ENCODE results near the gene CAMK1D.
"Not testable (repeated sequence)": the region's sequence is repeated elsewhere in the genome, so short reads cannot be mapped to it uniquely, and the experiment has no call there.

CAMK1D gene

DNA sequence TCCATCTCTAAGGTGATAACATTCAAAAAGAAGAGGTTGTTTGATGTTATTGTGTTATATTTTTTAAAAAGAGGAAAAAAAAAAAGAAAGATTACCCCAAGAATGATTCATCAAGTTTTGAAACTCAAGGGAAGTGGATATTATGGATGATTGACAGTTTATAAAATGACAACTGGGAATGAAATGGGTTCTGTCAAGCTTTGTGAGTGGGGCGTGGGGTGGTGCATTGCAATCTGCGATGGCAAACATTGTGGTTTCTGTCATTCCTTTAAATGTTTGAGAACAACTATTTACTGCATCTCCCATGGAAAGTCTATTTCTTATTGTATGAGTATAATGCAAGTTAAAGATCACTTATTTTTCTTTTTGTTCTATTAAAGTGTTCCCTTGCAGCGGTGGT, 355.1 kb downstream of the CAMK1D start:
- no peak for DNase-seq
- Histone ChIP-seq H3K36me3 (ENCODE audit: control insufficient read depth, insufficient read depth, low read length) (no peaks in the 10 kb centered on the region), H3K4me3 (ENCODE audit: insufficient read depth, low read depth, low read length, poor library complexity, severe bottlenecking) (no peak overlapping the region), H3K27ac (ENCODE audit: insufficient read depth, low read length, poor library complexity, severe bottlenecking) (no peak overlapping the region), H3K27me3 (replicated peaks; ENCODE audit: control insufficient read depth, insufficient read depth, low read length, poor library complexity, severe bottlenecking) (no peaks in the 10 kb centered on the region), H3K4me1 (ENCODE audit: control insufficient read depth, insufficient read depth, low read length, poor library complexity, severe bottlenecking) (no peaks in the 10 kb centered on the region), H3K9me3 (ENCODE audit: control insufficient read depth, low read length) (no peaks in the 10 kb centered on the region)

DNA sequence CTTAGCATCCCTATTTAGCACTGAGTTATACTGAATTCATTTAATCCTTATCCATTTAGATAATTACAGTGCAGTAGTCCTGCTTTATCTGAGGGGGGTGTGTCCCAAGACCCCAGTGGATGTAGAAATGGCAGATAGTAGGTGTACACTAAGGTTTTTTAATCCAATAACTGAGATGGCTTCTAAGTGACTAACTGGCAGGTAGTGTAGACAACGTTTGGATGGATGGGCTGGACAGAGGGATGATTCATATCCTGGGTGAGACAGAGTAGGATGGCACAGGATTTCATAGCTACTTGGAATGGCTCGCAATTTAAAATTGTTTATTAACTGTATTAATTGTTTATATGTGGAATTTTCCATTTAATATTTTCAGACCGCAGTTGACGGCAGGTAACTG, 356.6 kb downstream of the CAMK1D start:
- H3K36me3 ChIP-seq (ENCODE audit: control insufficient read depth, insufficient read depth, low read length): no peaks in the 10 kb centered on the region
- H3K9me3 ChIP-seq (ENCODE audit: control insufficient read depth, low read length): no peaks in the 10 kb centered on the region
- no peak overlapping the region for H3K4me3 ChIP-seq (ENCODE audit: insufficient read depth, low read depth, low read length, poor library complexity, severe bottlenecking)
- H3K4me1 ChIP-seq (ENCODE audit: control insufficient read depth, insufficient read depth, low read length, poor library complexity, severe bottlenecking): no peaks in the 10 kb centered on the region
- H3K27ac ChIP-seq (ENCODE audit: insufficient read depth, low read length, poor library complexity, severe bottlenecking): no peak overlapping the region
- no peaks in the 10 kb centered on the region for H3K27me3 ChIP-seq (replicated peaks; ENCODE audit: control insufficient read depth, insufficient read depth, low read length, poor library complexity, severe bottlenecking)
- DNase-seq: no peak

- H3K4me3 ChIP-seq (ENCODE audit: insufficient read depth, low read depth, low read length, poor library complexity, severe bottlenecking): no peak overlapping the region
- DNase-seq: no peak
- H3K9me3 ChIP-seq (ENCODE audit: control insufficient read depth, low read length): no peaks in the 10 kb centered on the region
- no peaks in the 10 kb centered on the region for H3K4me1 ChIP-seq (ENCODE audit: control insufficient read depth, insufficient read depth, low read length, poor library complexity, severe bottlenecking)
- H3K27ac ChIP-seq (ENCODE audit: insufficient read depth, low read length, poor library complexity, severe bottlenecking): no peak overlapping the region
- no peaks in the 10 kb centered on the region for H3K27me3 ChIP-seq (replicated peaks; ENCODE audit: control insufficient read depth, insufficient read depth, low read length, poor library complexity, severe bottlenecking)
- no peaks in the 10 kb centered on the region for H3K36me3 ChIP-seq (ENCODE audit: control insufficient read depth, insufficient read depth, low read length)
Observed at GRCh38 chr10:12707461-12708185, 358.3 kb downstream of the CAMK1D start.

GRCh38 chr10:12709000-12709401, 359.7 kb downstream of the CAMK1D start:
- H3K27ac ChIP-seq (ENCODE audit: insufficient read depth, low read length, poor library complexity, severe bottlenecking): no peak overlapping the region
- no peaks in the 10 kb centered on the region for H3K4me1 ChIP-seq (ENCODE audit: control insufficient read depth, insufficient read depth, low read length, poor library complexity, severe bottlenecking)
- no peaks in the 10 kb centered on the region for H3K27me3 ChIP-seq (replicated peaks; ENCODE audit: control insufficient read depth, insufficient read depth, low read length, poor library complexity, severe bottlenecking)
- no peak overlapping the region for H3K4me3 ChIP-seq (ENCODE audit: insufficient read depth, low read depth, low read length, poor library complexity, severe bottlenecking)
- no peaks in the 10 kb centered on the region for H3K36me3 ChIP-seq (ENCODE audit: control insufficient read depth, insufficient read depth, low read length)
- no peak for DNase-seq
- no peaks in the 10 kb centered on the region for H3K9me3 ChIP-seq (ENCODE audit: control insufficient read depth, low read length)

DNA sequence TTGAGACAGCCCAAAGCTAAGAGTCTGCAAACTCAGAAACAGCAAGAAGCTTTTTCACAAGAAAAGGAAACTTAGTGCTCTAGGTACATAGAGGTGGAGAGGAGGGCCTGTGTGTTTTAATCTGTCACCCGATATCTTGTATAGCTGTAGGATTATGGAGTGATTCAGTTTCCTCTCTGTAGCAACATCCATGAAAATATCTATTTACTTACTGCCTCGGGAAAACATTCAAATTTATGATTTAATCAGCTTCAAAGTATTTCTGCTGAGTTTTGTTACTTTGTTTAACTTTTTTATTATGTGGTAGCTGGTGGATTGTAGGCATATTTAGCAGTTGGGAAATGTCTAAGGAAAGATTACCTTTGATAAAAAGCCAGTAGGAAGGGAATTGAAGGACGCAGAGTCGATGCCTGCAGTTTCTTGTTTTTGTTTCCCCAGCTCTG, 360.2 kb downstream of the CAMK1D start:
- no peak for DNase-seq
- H3K4me3 ChIP-seq (ENCODE audit: insufficient read depth, low read depth, low read length, poor library complexity, severe bottlenecking): no peak overlapping the region
- no peaks in the 10 kb centered on the region for H3K4me1 ChIP-seq (ENCODE audit: control insufficient read depth, insufficient read depth, low read length, poor library complexity, severe bottlenecking)
- no peaks in the 10 kb centered on the region for H3K27me3 ChIP-seq (replicated peaks; ENCODE audit: control insufficient read depth, insufficient read depth, low read length, poor library complexity, severe bottlenecking)
- H3K9me3 ChIP-seq (ENCODE audit: control insufficient read depth, low read length): no peaks in the 10 kb centered on the region
- H3K27ac ChIP-seq (ENCODE audit: insufficient read depth, low read length, poor library complexity, severe bottlenecking): no peak overlapping the region
- no peaks in the 10 kb centered on the region for H3K36me3 ChIP-seq (ENCODE audit: control insufficient read depth, insufficient read depth, low read length)

GRCh38 chr10:12710157-12710556, 360.8 kb downstream of the CAMK1D start:
- DNase-seq: no peak
- Histone ChIP-seq H3K36me3 (ENCODE audit: control insufficient read depth, insufficient read depth, low read length) (no peaks in the 10 kb centered on the region), H3K4me1 (ENCODE audit: control insufficient read depth, insufficient read depth, low read length, poor library complexity, severe bottlenecking) (no peaks in the 10 kb centered on the region), H3K9me3 (ENCODE audit: control insufficient read depth, low read length) (no peaks in the 10 kb centered on the region), H3K27me3 (replicated peaks; ENCODE audit: control insufficient read depth, insufficient read depth, low read length, poor library complexity, severe bottlenecking) (no peaks in the 10 kb centered on the region), H3K4me3 (ENCODE audit: insufficient read depth, low read depth, low read length, poor library complexity, severe bottlenecking) (no peak overlapping the region), H3K27ac (ENCODE audit: insufficient read depth, low read length, poor library complexity, severe bottlenecking) (no peak overlapping the region)

DNA sequence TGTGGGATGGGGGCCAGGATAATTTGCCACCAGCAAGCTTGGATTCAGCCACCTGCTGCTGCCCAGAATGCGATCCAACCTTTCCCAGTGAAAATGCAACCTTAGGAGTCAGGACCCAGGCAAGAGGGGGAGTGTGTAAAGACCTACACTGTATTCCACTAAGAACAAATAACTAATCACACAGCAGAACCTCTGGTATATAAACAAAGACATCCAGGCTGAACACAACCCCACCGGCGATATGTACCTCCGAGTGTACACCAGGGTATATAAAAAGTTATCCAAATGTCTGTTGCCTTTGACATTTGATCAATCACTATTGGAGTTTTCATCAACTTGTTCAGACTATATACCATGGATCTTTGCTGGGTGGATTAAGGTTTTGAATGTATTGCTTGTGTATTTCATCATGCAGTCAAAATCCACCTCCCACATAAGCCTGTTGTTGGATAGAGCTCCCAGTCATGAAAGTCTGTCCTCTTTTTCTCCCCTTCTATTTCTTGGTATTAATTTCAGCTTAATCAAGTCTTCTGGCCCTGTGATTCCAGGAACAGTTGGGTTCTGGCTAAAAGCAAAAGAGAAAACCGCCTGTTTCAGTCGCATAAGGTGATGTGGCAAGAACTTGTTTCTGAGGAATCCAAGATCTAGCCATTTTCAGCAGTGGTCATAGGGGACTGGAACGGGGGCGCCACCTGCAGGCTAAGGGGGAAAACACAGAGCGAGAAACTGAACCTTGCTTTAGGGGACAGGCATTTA, 361.4 kb downstream of the CAMK1D start:
- Histone ChIP-seq H3K36me3 (ENCODE audit: control insufficient read depth, insufficient read depth, low read length) (no peaks in the 10 kb centered on the region), H3K9me3 (ENCODE audit: control insufficient read depth, low read length) (no peaks in the 10 kb centered on the region), H3K4me3 (ENCODE audit: insufficient read depth, low read depth, low read length, poor library complexity, severe bottlenecking) (no peak overlapping the region), H3K27ac (ENCODE audit: insufficient read depth, low read length, poor library complexity, severe bottlenecking) (no peak overlapping the region), H3K27me3 (replicated peaks; ENCODE audit: control insufficient read depth, insufficient read depth, low read length, poor library complexity, severe bottlenecking) (no peaks in the 10 kb centered on the region), H3K4me1 (ENCODE audit: control insufficient read depth, insufficient read depth, low read length, poor library complexity, severe bottlenecking) (no peaks in the 10 kb centered on the region)
- peak; percentile 32 to 53 (median 44) for DNase-seq

DNA sequence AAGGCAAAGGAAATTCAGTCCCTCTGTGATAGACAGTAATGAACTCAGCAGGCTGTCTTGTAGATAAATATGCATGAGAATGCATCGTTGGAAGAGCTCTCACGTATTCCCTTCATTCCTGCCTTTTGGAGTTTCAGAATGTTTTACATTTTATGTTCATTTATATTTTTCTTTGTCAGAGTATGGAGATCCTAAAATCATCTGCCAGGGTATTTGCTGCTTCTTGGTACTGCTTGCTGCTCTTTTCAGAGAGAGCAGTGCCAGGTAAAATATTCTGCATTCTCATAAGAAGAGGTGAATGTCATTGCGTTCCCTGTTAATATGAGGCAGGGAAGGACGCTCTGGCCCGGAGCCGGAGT, 362.0 kb downstream of the CAMK1D start:
- no peak overlapping the region for H3K4me3 ChIP-seq (ENCODE audit: insufficient read depth, low read depth, low read length, poor library complexity, severe bottlenecking)
- DNase-seq: no peak
- H3K27ac ChIP-seq (ENCODE audit: insufficient read depth, low read length, poor library complexity, severe bottlenecking): no peak overlapping the region
- H3K36me3 ChIP-seq (ENCODE audit: control insufficient read depth, insufficient read depth, low read length): no peaks in the 10 kb centered on the region
- no peaks in the 10 kb centered on the region for H3K27me3 ChIP-seq (replicated peaks; ENCODE audit: control insufficient read depth, insufficient read depth, low read length, poor library complexity, severe bottlenecking)
- H3K4me1 ChIP-seq (ENCODE audit: control insufficient read depth, insufficient read depth, low read length, poor library complexity, severe bottlenecking): no peaks in the 10 kb centered on the region
- no peaks in the 10 kb centered on the region for H3K9me3 ChIP-seq (ENCODE audit: control insufficient read depth, low read length)

DNA sequence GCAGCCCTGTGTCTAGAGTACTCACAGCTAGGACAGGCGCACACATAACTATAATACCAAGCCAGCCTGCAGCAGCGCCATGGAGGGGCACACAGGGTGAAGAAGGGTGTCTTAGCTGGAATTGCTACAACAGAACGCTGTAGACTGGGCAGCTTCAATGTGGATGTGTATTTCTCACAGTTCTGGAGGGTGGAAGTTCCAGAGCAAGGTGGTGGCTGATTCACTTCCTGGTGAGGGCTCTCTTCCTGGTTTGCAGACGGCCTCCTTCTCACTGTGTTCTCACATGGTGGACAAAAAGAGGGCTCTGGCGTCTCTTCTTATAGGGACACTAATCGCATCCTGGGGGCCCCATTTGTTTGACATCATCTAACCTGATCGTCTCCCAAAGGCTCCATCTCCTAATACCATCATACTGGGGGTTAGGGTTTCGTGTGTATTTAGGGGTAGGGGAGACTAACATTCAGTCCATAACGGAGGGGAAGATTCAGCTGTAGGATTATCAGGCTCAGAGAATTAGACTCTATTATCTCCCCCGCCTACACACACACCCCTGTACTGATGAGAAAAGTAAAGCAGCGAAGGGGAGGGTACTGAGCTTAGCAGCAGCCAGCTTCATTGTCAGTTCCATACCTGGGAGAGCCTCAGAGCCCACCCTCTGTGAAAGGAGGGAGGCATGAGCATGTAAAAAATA, 363.1 kb downstream of the CAMK1D start:
- no peaks in the 10 kb centered on the region for H3K27me3 ChIP-seq (replicated peaks; ENCODE audit: control insufficient read depth, insufficient read depth, low read length, poor library complexity, severe bottlenecking)
- H3K9me3 ChIP-seq (ENCODE audit: control insufficient read depth, low read length): no peaks in the 10 kb centered on the region
- no peaks in the 10 kb centered on the region for H3K36me3 ChIP-seq (ENCODE audit: control insufficient read depth, insufficient read depth, low read length)
- H3K4me1 ChIP-seq (ENCODE audit: control insufficient read depth, insufficient read depth, low read length, poor library complexity, severe bottlenecking): no peaks in the 10 kb centered on the region
- H3K4me3 ChIP-seq (ENCODE audit: insufficient read depth, low read depth, low read length, poor library complexity, severe bottlenecking): no peak overlapping the region
- no peak overlapping the region for H3K27ac ChIP-seq (ENCODE audit: insufficient read depth, low read length, poor library complexity, severe bottlenecking)
- DNase-seq: no peak

GRCh38 chr10:12712984-12713316, 363.6 kb downstream of the CAMK1D start:
- not testable (repeated sequence) for H3K4me3 ChIP-seq (ENCODE audit: insufficient read depth, low read depth, low read length, poor library complexity, severe bottlenecking); H3K9me3 ChIP-seq (ENCODE audit: control insufficient read depth, low read length); DNase-seq; H3K27ac ChIP-seq (ENCODE audit: insufficient read depth, low read length, poor library complexity, severe bottlenecking); H3K4me1 ChIP-seq (ENCODE audit: control insufficient read depth, insufficient read depth, low read length, poor library complexity, severe bottlenecking); H3K27me3 ChIP-seq (replicated peaks; ENCODE audit: control insufficient read depth, insufficient read depth, low read length, poor library complexity, severe bottlenecking); H3K36me3 ChIP-seq (ENCODE audit: control insufficient read depth, insufficient read depth, low read length)

Measured in effector memory CD4-positive, alpha-beta T cell (primary cell).